SH-SY5Y (cell line): ENCODE data around the gene KCNK15.

Experiments
- GATA2 ChIP-seq: IDR thresholded peaks from 2 replicates; pipeline ENCODE4 v1.6.1; 2011; ENCODE audit warnings: mild to moderate bottlenecking, low read depth, low read length
- GATA3 ChIP-seq: IDR thresholded peaks from 2 replicates; pipeline ENCODE4 v1.6.1; 2011; ENCODE audit warnings: low read depth, mild to moderate bottlenecking, low read length, moderate library complexity

DNA sequence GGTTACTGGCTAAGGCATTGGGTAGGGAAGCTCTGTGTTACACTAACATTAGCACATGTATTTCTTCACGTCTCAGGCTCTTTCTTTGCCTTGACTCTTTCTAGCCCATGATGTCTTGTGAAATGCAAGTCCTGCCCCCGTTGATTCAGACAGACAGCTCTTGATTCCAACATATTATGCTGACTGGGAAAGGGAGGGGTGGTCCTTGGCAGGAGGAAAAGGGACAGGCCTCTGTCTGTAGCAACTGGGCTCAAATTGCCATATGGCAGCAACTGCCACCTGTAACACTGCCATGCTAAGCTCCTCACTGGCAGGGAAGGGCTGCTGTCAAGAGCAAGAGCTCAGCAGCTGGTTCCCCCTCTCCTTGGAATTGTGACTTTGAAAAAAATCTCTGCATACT, 5.7 kb upstream of the KCNK15 start:
- TF ChIP-seq GATA3 (no peak), GATA2 (no peak)
